Activated naive CD8-positive, alpha-beta T cell treated with anti-CD3 and anti-CD28 coated beads, Interleukin-2, amount 10 ng/mL, durations not matched to agents 7 days and 5 days (primary cell): ENCODE measurements around the gene THOC7. TPM values are rescaled to one million over a fixed set of nuclear protein-coding genes. Genes with fewer than 3 reads are reported as not detected.
A peak's percentile ranks its signal among the peaks of the same experiment; 100 is the strongest.

Experiments used
- ATAC-seq: fragments of 150-1000 bp; cut with Tn5 transposase; one replicate; pipeline ENCODE4 v1.10.0; 2021; ENCODE audit warnings: low read depth, moderate library complexity
- POLR2A ChIA-PET: fragments of 350-600 bp; sonication (Branson Sonifier 250); formaldehyde crosslinking; loops from one replicate; lab custom pipeline; 2021; ENCODE audit warnings: antibody characterized with exemption; lab: Charles Lee
- DNase-seq: peaks from one replicate; pipeline ENCODE4 v3.0.0; 2021
- H3K27ac Mint-ChIP-seq: one replicate; pipeline ENCODE4 v1.8.0; 2022; ENCODE audit warnings: mild to moderate bottlenecking, mixed read lengths
- H3K27me3 Mint-ChIP-seq: one replicate; pipeline ENCODE4 v1.8.0; 2022; ENCODE audit warnings: mild to moderate bottlenecking, moderate library complexity, mixed read lengths
- H3K36me3 Mint-ChIP-seq: one replicate; pipeline ENCODE4 v1.8.0; 2021; ENCODE audit warnings: mild to moderate bottlenecking, mixed read lengths
- H3K4me1 Mint-ChIP-seq: one replicate; pipeline ENCODE4 v1.8.0; 2021; ENCODE audit warnings: mixed read lengths
- H3K4me3 Mint-ChIP-seq: one replicate; pipeline ENCODE4 v1.8.0; 2022; ENCODE audit warnings: mild to moderate bottlenecking, moderate library complexity, mixed read lengths
- H3K9me3 Mint-ChIP-seq: one replicate; pipeline ENCODE4 v1.8.0; 2021; ENCODE audit warnings: mixed read lengths
- total RNA-seq, 2 experiments: library from RNA; stranded (reverse); gene quantifications; one replicate each; pipeline ENCODE4 v1.2.3, GENCODE V29; 2021

Gene THOC7
- 10 to 100 TPM; 70.1 to 77.4 TPM for total RNA-seq

DNA sequence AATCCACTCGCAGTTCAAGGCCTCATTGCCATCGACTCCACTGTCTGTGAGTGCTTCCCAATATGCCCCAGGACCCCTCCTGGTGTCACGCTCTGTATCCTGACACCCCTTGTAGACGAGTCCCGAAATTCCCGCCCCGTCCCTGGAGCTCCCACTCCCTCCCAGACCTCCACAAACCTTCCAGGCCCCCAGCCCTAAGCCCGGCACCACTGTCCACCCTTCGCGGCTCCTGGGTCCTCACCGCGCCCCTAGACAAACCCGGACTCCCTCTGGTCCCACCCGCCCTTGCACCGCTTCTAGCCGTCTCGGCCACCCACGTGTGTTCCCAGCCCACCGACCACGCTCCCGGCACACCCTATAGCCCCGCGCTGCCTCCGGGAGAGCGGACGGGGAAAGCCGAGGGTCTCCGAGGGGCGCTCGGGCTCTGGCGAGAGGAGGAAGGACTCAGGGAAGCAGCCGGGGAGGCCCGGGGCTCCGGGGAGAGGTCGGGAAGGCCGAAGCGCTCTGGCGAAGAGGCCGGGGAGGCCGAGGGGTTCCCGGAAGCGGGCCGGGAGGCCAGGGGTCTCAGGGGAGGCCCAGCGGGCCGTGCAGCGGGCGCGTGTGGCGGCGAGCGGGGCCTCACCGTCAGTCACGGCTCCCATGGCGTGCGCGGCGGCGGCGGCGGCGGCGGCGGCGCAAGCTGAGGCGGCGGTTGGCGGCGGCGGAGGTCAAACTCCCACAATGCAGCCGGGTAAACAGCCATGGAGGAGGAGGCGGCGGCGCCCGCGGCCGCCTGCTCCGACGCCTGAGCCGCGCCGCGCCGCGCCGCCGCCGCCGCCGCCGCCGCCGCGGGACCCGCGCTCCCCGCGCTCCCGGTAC, at the start of gene THOC7, which contains the start of gene ATXN7:
Gene THOC7, minus strand, starts transcription at position 656 of the 858 bp plus-strand sequence. Its CDS starts 15 bp downstream, at position 641.
Gene ATXN7, plus strand, starts transcription at position 718 of the 858 bp plus-strand sequence. CDS start 48,732 bp downstream, outside the sequence.
- ATAC-seq (peak; percentile 69), DNase-seq (peak; percentile 80)
- H3K4me3 Mint-ChIP-seq, result peak within 1 kb of the TSS; percentile 92
- no peaks in the 10 kb centered on the region for H3K27me3 Mint-ChIP-seq
- peak within 1 kb of the TSS; percentile 95 for H3K27ac Mint-ChIP-seq
- peaks cover 21% of the 10 kb centered on the region for H3K36me3 Mint-ChIP-seq
- H3K9me3 Mint-ChIP-seq, result no peaks in the 10 kb centered on the region
- H3K4me1 Mint-ChIP-seq, result peaks cover 40% of the 10 kb centered on the region
- POLR2A ChIA-PET, result interaction anchor here (1.4 to 2.3 kb wide), 3 partner anchors 48 to 160 kb away, joined by 4 to 8 read pairs (median 5); partner anchors contain the start of genes PSMD6 and SCAANT1

- Mint-ChIP-seq H3K27me3 (no peaks in the 10 kb centered on the region), H3K9me3 (no peaks in the 10 kb centered on the region), H3K27ac (peak overlapping the region; percentile 94), H3K36me3 (peaks cover 28% of the 10 kb centered on the region), H3K4me3 (peak overlapping the region; percentile 92), H3K4me1 (peaks cover 45% of the 10 kb centered on the region)
- DNase-seq, result peak; percentile 27
- peak; percentile 5 for ATAC-seq
- POLR2A ChIA-PET, result interaction anchor here (0.7 to 1.8 kb wide), 5 partner anchors 22 to 81 kb away, joined by 3 to 11 read pairs (median 4); partner anchors contain the start of genes ATXN7 and THOC7
Measured at GRCh38 chr3:63912768-63913588, 49.4 kb upstream of the THOC7 start.

DNA sequence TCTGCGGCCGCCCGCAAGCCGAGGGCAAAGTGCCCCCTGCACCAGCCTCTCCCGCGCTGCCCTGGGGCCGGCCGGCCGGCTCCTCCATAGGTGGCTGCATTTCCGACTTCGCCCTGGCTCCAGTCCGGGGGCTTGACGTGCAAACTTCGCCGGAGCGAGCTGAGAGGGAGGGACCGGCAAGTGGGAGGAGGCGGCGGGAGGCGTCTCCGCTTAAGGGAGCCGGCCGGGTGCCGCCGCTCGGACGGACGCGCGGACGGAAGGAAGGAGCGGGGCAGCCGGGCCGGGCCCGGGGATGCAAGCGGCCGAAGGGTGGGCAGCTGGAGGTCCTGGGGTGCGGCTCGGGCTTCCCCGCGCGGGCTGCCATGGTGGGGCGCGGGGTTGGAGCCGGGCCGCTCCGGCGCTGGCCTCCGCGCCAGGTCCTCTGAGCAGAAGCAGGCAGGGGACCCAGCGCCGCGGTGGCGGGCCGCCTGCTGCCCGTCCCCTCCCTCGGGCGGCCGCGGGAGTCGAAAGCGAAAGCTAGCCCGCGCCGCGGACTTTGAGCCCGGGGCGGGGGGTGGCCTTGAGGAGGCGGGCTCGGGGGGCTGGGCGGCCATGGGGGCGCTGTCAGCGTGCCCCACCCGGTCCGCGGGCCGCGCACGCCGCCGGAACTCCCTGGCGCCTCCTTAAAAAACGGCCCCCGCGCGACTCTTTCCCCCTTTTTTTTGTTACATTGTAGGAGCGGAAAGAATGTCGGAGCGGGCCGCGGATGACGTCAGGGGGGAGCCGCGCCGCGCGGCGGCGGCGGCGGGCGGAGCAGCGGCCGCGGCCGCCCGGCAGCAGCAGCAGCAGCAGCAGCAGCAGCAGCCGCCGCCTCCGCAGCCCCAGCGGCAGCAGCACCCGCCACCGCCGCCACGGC, 48.5 kb upstream of the THOC7 start, which contains the start of gene SCAANT1:
Gene SCAANT1, minus strand, starts transcription at position 511 of the 895 bp plus-strand sequence.
- ATAC-seq (peak; percentile 79), DNase-seq (peak; percentile 87)
- no peaks in the 10 kb centered on the region for H3K27me3 Mint-ChIP-seq
- H3K36me3 Mint-ChIP-seq, result peaks cover 19% of the 10 kb centered on the region
- POLR2A ChIA-PET, result interaction anchor here (0.7 to 2.1 kb wide), 9 partner anchors 23 to 82 kb away, joined by 3 to 11 read pairs (median 4); partner anchors contain the start of genes ATXN7 and THOC7
- H3K9me3 Mint-ChIP-seq, result no peaks in the 10 kb centered on the region
- H3K4me1 Mint-ChIP-seq, result peaks cover 42% of the 10 kb centered on the region
- H3K27ac Mint-ChIP-seq, result peak within 1 kb of the TSS; percentile 97
- H3K4me3 Mint-ChIP-seq, result peak within 1 kb of the TSS; percentile 95

- ATAC-seq (peak; percentile 11), DNase-seq (no peak)
- Mint-ChIP-seq H3K27me3 (no peaks in the 10 kb centered on the region), H3K27ac (peak overlapping the region; percentile 97), H3K4me1 (peaks cover 41% of the 10 kb centered on the region), H3K4me3 (peak overlapping the region; percentile 95), H3K36me3 (peaks cover 14% of the 10 kb centered on the region), H3K9me3 (no peaks in the 10 kb centered on the region)
- POLR2A ChIA-PET, result interaction anchor here (1.0 to 2.1 kb wide), 7 partner anchors 26 to 83 kb away, joined by 3 to 11 read pairs (median 4); partner anchors contain the start of genes ATXN7 and THOC7
Measured at GRCh38 chr3:63911509-63911872, 47.9 kb upstream of the THOC7 start.

DNA sequence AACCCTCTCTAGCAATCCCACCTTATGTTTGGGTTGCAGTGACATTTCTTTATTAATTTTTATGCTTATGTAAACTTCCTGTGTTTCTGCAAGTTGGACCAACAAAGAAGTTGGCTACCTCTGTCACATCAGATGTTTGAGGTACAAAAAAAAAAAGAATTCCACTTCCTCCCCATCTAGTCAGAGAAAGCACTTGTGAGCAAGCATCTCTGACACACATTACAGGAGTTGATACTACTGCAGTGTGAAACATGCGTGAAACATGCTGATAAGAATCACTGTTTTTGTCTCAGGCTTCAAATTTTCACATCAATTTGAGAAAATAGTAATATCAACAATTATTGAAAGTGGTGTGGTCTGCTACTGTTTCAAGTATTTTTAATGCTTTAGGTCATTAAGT, 47.3 kb upstream of the THOC7 start:
- H3K27me3 Mint-ChIP-seq, result no peaks in the 10 kb centered on the region
- POLR2A ChIA-PET, result interaction anchor here (1.1 to 2.1 kb wide), 3 partner anchors 47 to 67 kb away, joined by 6 to 11 read pairs (median 8); partner anchors contain the start of genes ATXN7 and THOC7
- H3K36me3 Mint-ChIP-seq, result peaks cover 13% of the 10 kb centered on the region
- no peak for DNase-seq
- peak overlapping the region; percentile 97 for H3K27ac Mint-ChIP-seq
- H3K9me3 Mint-ChIP-seq, result no peaks in the 10 kb centered on the region
- peak overlapping the region; percentile 95 for H3K4me3 Mint-ChIP-seq
- ATAC-seq, result no peak
- H3K4me1 Mint-ChIP-seq, result peaks cover 38% of the 10 kb centered on the region

DNA sequence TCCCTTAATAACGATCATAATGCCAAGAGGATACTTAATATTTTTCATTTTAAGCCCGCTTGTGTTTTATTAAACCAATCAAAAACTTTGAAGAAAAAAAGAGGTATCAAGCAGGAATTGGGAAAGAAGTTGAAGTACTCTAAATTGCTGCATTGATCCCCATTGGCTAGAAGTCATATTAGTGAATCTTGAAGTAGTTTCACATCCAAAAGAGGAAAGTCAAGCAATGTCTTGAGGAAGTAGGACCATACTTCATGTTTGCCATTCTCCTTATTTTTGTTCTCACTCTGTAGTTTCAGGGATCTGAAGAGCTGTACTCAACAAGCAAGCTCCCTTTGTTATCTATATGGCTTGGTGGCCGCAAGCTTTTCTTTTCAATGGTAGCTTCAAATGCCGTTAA, 46.4 kb upstream of the THOC7 start:
- Mint-ChIP-seq H3K27ac (no peak overlapping the region), H3K27me3 (no peaks in the 10 kb centered on the region), H3K4me3 (no peak overlapping the region), H3K9me3 (no peaks in the 10 kb centered on the region), H3K4me1 (peaks cover 35% of the 10 kb centered on the region), H3K36me3 (peaks cover 11% of the 10 kb centered on the region)
- ATAC-seq, result no peak
- DNase-seq, result no peak
- POLR2A ChIA-PET, result interaction anchor here (2.1 kb wide), 1 partner anchor 46 kb away, joined by 8 read pairs; the partner anchor contains the start of genes ATXN7 and THOC7

GRCh38 chr3:63909431-63909830, 45.8 kb upstream of the THOC7 start:
- Mint-ChIP-seq H3K27ac (no peak overlapping the region), H3K9me3 (no peaks in the 10 kb centered on the region), H3K4me3 (no peak overlapping the region), H3K27me3 (no peaks in the 10 kb centered on the region), H3K36me3 (peaks cover 7% of the 10 kb centered on the region), H3K4me1 (peaks cover 30% of the 10 kb centered on the region)
- POLR2A ChIA-PET, result no interaction called here
- no peak for DNase-seq
- no peak for ATAC-seq

DNA sequence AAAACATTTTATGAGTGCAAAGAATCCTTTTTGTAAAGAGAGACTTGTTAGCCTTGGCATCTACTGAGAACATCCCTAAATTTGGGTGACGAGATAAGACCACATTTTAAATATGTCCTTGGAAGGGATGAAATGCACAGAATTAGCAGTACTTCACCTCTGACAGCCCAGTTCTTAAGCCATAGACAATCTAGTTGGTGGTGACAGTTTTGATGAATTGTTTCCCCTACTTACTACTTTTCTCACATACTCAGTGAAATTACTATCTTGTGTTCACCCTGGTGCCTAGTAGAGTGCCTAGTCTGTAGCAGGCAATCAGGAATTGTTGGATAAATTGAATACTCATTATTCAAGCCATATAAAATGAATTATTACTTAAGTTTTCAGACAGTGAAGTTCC, 45.2 kb upstream of the THOC7 start:
- DNase-seq (no peak), ATAC-seq (no peak)
- H3K4me3 Mint-ChIP-seq, result no peak overlapping the region
- H3K36me3 Mint-ChIP-seq, result peaks cover 4% of the 10 kb centered on the region
- POLR2A ChIA-PET, result no interaction called here
- H3K9me3 Mint-ChIP-seq, result no peaks in the 10 kb centered on the region
- H3K4me1 Mint-ChIP-seq, result peaks cover 27% of the 10 kb centered on the region
- H3K27ac Mint-ChIP-seq, result no peak overlapping the region
- no peaks in the 10 kb centered on the region for H3K27me3 Mint-ChIP-seq

DNA sequence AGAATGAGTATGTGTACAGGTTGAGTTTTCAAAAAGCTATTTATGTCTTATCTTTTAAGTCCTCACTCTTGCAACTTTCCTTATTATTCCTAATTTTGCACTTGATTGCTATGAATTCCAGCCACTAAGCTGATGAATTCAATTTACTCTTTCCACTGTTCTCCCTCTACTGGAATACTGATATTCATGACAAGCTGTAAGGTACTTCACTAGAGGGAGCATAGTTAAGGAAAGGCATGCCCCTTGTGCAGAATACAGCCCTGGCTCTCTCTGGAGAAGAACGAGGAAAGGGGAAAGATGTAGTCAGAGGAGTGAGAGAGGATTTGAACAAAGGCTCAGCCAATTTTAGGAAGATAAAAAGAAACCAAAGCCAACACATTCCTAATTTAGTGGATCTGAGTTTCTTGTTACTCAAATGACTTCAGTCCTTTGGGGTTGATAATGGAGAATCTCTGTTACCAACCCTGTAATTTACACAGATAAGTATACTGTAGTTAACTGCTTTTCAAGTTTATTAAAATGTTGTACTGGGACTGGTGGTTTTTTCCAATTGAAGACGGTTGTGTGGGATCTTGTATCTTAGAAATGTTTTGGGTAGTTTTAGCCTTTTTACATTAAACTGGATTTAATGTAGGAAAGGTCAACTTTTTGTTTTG, 44.6 kb upstream of the THOC7 start:
- H3K4me3 Mint-ChIP-seq, result no peak overlapping the region
- no peaks in the 10 kb centered on the region for H3K27me3 Mint-ChIP-seq
- DNase-seq (no peak), ATAC-seq (no peak)
- H3K9me3 Mint-ChIP-seq, result no peaks in the 10 kb centered on the region
- peaks cover 4% of the 10 kb centered on the region for H3K36me3 Mint-ChIP-seq
- POLR2A ChIA-PET, result no interaction called here
- H3K4me1 Mint-ChIP-seq, result peaks cover 21% of the 10 kb centered on the region
- H3K27ac Mint-ChIP-seq, result no peak overlapping the region

DNA sequence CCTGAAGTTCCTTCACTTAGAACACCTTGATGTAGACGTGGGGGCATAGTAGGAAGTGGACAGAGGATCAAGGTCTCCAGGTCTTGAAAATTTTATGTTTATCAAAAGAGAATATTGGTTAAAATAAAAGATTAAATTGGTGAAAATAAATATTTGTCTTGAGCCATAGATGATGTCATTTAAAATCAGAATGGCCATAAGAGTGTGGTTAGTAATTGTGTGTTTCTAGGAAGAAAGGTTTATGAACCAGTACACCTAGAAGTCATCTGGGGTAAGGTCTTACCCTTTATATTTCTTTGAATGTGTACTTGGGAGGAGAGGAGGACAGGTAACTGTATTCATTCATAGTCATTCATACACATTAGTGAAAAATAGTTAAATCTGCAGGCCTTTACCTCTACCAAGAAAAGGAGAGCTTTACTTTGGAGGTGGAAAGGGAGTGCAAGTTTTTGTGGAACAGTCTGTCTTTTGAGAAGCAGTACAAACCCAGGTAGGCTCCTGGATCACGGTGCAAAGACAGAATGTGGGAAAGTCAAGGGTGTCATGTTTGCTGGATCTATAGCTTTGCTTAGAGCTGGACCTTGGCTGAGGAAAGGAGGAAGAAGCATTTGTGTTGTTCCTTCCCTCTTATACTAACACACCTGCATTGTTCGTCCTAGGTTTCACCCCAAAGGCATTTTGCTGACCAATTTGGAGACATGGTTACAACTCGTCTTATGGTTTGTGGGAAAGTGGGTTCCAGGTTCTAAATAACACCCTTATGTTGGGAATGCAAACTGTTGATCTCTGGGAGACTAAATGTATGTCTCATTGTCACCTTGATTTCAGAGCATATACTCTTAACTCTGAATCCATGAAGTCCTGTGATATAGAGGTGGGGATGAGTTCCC, 42.4 kb upstream of the THOC7 start:
- H3K4me1 Mint-ChIP-seq, result peaks cover 12% of the 10 kb centered on the region
- H3K4me3 Mint-ChIP-seq, result no peak overlapping the region
- H3K27me3 Mint-ChIP-seq, result no peaks in the 10 kb centered on the region
- DNase-seq, result no peak
- H3K9me3 Mint-ChIP-seq, result no peaks in the 10 kb centered on the region
- POLR2A ChIA-PET, result no interaction called here
- H3K27ac Mint-ChIP-seq, result no peak overlapping the region
- ATAC-seq, result no peak
- peaks cover 15% of the 10 kb centered on the region for H3K36me3 Mint-ChIP-seq

- no peak for DNase-seq
- POLR2A ChIA-PET, result no interaction called here
- H3K4me3 Mint-ChIP-seq, result no peak overlapping the region
- H3K36me3 Mint-ChIP-seq, result peaks cover 31% of the 10 kb centered on the region
- H3K27ac Mint-ChIP-seq, result peak overlapping the region; percentile 42
- ATAC-seq, result no peak
- H3K9me3 Mint-ChIP-seq, result no peaks in the 10 kb centered on the region
- H3K4me1 Mint-ChIP-seq, result peaks cover 15% of the 10 kb centered on the region
- H3K27me3 Mint-ChIP-seq, result no peaks in the 10 kb centered on the region
Measured at GRCh38 chr3:63900459-63900858, 36.9 kb upstream of the THOC7 start.
